ENCODE data around the gene UBE2L3. TPM values are rescaled to one million over a fixed set of nuclear protein-coding genes. Genes with fewer than 3 reads are reported as not detected.
"Not testable (repeated sequence)": the region's sequence is repeated elsewhere in the genome, so short reads cannot be mapped to it uniquely, and the experiment has no call there.

Gene UBE2L3
- total and polyA plus RNA-seq, 2 of the 8 experiments (the other 6 are each of a cell fraction or from before 2014, with no cell fraction given), result 63.5 to 90.0 TPM

- not testable (repeated sequence) for FAIRE-seq; H2BK15ac ChIP-seq (ENCODE audit: low read length); H4K91ac ChIP-seq (replicated peaks; ENCODE audit: insufficient read length, low read length); H2BK5ac ChIP-seq (ENCODE audit: low read depth, low read length); H3K79me2 ChIP-seq (ENCODE audit: control insufficient read depth in 1 of 2, insufficient read depth in 2 of 2, low read length in 2 of 2); H3K23me2 ChIP-seq (ENCODE audit: low read depth, low read length); H3K23ac ChIP-seq (ENCODE audit: insufficient read length); H2BK120ac ChIP-seq (replicated peaks; ENCODE audit: low read depth, low read length); H3K4me2 ChIP-seq (ENCODE audit: insufficient read depth in 1 of 2, low read depth in 2 of 2, low read length in 2 of 2); H3K4ac ChIP-seq (replicated peaks; ENCODE audit: insufficient read length, low read depth, low read length); H3K79me1 ChIP-seq (ENCODE audit: low read depth, low read length); DNase-seq (ENCODE audit: low read depth in 1 of 2, low spot score in 2 of 2); H3K27me3 ChIP-seq (replicated peaks in 1 of 4; ENCODE audit: control insufficient read depth in 3 of 4, extremely low read depth in 1 of 4, insufficient read depth in 3 of 4, low read length in 3 of 4); H3K14ac ChIP-seq (ENCODE audit: insufficient read length); H2AFZ ChIP-seq (ENCODE audit: low read length); H3K9ac ChIP-seq (replicated peaks in 1 of 4; ENCODE audit: extremely low read depth in 1 of 4, low read depth in 3 of 4, low read length in 3 of 4); H4K20me1 ChIP-seq (replicated peaks in 1 of 2; ENCODE audit: control insufficient read depth in 1 of 2, insufficient read depth in 2 of 2, low read length in 2 of 2); H3K36me3 ChIP-seq (ENCODE audit: control insufficient read depth in 2 of 4, insufficient read depth in 4 of 4, low read length in 3 of 4); H3K18ac ChIP-seq (ENCODE audit: extremely low read depth, low read length); H2BK20ac ChIP-seq (ENCODE audit: low read length); H3K4me1 ChIP-seq (replicated peaks in 1 of 4; ENCODE audit: control insufficient read depth in 3 of 4, insufficient read depth in 4 of 4, low read length in 3 of 4); H3K56ac ChIP-seq (replicated peaks; ENCODE audit: insufficient read length, low read depth, low read length); H4K8ac ChIP-seq (ENCODE audit: extremely low read depth, insufficient read depth, low read length); H3K4me3 ChIP-seq (ENCODE audit: extremely low read depth in 1 of 4, insufficient read depth in 2 of 4, low read depth in 3 of 4, low read length in 4 of 4); H3K9me3 ChIP-seq (ENCODE audit: insufficient read depth in 2 of 2, low read depth in 1 of 2, low read length in 1 of 2); H3K27ac ChIP-seq (ENCODE audit: low read depth, low read length); H2BK12ac ChIP-seq (ENCODE audit: low read depth, low read length); H2AK5ac ChIP-seq (ENCODE audit: low read depth, low read length); H4K5ac ChIP-seq (ENCODE audit: insufficient read length, low read depth, low read length)
- WGBS, 2 experiments (ENCODE audit: extremely low coverage in 1 of 2, insufficient coverage in 1 of 2, insufficient read length in 1 of 2, insufficient replicate concordance in 2 of 2, low coverage in 1 of 2, low lambda C conversion rate in 2 of 2, missing lambda C conversion rate in 1 of 2), result 94% methylated on average over 2 of the region's 2 CpGs; no CpG with 5 or more reads in 1 of the 2 experiments
- CTCF ChIA-PET (ENCODE audit: partially characterized antibody), result interaction anchor here (1.1 to 24.1 kb wide), 4 partner anchors 5 to 71 kb away, joined by 3 to 499 read pairs (median 252); partner anchors contain the start of genes CCDC116, SDF2L1 and YDJC
- POLR2A ChIA-PET (ENCODE audit: partially characterized antibody), result interaction anchor here (1.3 kb wide), 1 partner anchor 12 kb away, joined by 3 read pairs; no protein-coding TSS in a partner anchor
Observed at GRCh38 chr22:21637450-21637849, 69.9 kb downstream of the UBE2L3 start.
